ENCODE measurements around the gene EVA1B. TPM values are rescaled to one million over a fixed set of nuclear protein-coding genes. Genes with fewer than 3 reads are reported as not detected.

The EVA1B gene
- total RNA-seq, 1 donor: 16.3 TPM

GRCh38 chr1:36330940-36331339, 7.5 kb upstream of the EVA1B start:
- no peaks in the 10 kb centered on the region for H3K9me3 ChIP-seq (ENCODE audit: low read depth, low read length)
- H3K4me3 ChIP-seq (ENCODE audit: low read length): no peak overlapping the region
- H3K4me1 ChIP-seq (ENCODE audit: insufficient read depth, low read length): no peaks in the 10 kb centered on the region
- H3K27me3 ChIP-seq (ENCODE audit: insufficient read depth, low read length): no peaks in the 10 kb centered on the region

GRCh38 chr1:36329817-36330216, 6.4 kb upstream of the EVA1B start:
- Histone ChIP-seq H3K4me3 (ENCODE audit: low read length) (no peak overlapping the region), H3K27me3 (ENCODE audit: insufficient read depth, low read length) (no peaks in the 10 kb centered on the region), H3K9me3 (ENCODE audit: low read depth, low read length) (no peaks in the 10 kb centered on the region), H3K4me1 (ENCODE audit: insufficient read depth, low read length) (no peaks in the 10 kb centered on the region)

GRCh38 chr1:36328713-36329112, 5.3 kb upstream of the EVA1B start:
- H3K4me1 ChIP-seq (ENCODE audit: insufficient read depth, low read length): peaks cover 8% of the 10 kb centered on the region
- H3K9me3 ChIP-seq (ENCODE audit: low read depth, low read length): no peaks in the 10 kb centered on the region
- no peak overlapping the region for H3K4me3 ChIP-seq (ENCODE audit: low read length)
- no peaks in the 10 kb centered on the region for H3K27me3 ChIP-seq (ENCODE audit: insufficient read depth, low read length)

DNA sequence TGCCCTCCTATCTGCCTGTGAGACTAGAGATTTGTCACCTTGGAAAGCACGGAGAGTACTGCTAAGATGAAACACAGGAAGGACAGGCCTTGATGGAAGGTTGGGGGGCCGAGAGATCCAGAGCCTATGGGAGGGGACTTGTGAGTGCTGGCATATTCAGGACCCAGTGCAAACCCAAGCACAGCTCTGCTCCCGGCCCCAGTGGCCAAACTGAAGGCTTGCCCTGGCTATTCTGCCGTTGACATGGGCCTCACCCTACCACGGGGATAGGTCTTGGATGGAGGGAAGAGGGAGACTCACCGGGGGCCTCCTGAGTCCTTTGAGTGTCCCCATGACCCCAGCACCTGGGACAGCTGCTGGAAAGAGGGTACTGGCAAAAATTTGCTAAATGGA, 4.6 kb upstream of the EVA1B start:
- H3K4me3 ChIP-seq (ENCODE audit: low read length): no peak overlapping the region
- no peaks in the 10 kb centered on the region for H3K27me3 ChIP-seq (ENCODE audit: insufficient read depth, low read length)
- H3K9me3 ChIP-seq (ENCODE audit: low read depth, low read length): no peaks in the 10 kb centered on the region
- peaks cover 9% of the 10 kb centered on the region for H3K4me1 ChIP-seq (ENCODE audit: insufficient read depth, low read length)

GRCh38 chr1:36327421-36328087, 4.1 kb upstream of the EVA1B start:
- H3K9me3 ChIP-seq (ENCODE audit: low read depth, low read length): no peaks in the 10 kb centered on the region
- H3K4me1 ChIP-seq (ENCODE audit: insufficient read depth, low read length): peaks cover 14% of the 10 kb centered on the region
- H3K27me3 ChIP-seq (ENCODE audit: insufficient read depth, low read length): no peaks in the 10 kb centered on the region
- H3K4me3 ChIP-seq (ENCODE audit: low read length): no peak overlapping the region

GRCh38 chr1:36326499-36326898, 3.1 kb upstream of the EVA1B start:
- Histone ChIP-seq H3K4me1 (ENCODE audit: insufficient read depth, low read length) (peaks cover 24% of the 10 kb centered on the region), H3K27me3 (ENCODE audit: insufficient read depth, low read length) (no peaks in the 10 kb centered on the region), H3K9me3 (ENCODE audit: low read depth, low read length) (no peaks in the 10 kb centered on the region), H3K4me3 (ENCODE audit: low read length) (no peak overlapping the region)

GRCh38 chr1:36324353-36324703, 883 bp upstream of the EVA1B start:
- Histone ChIP-seq H3K4me3 (ENCODE audit: low read length) (no peak overlapping the region), H3K4me1 (ENCODE audit: insufficient read depth, low read length) (peaks cover 37% of the 10 kb centered on the region), H3K9me3 (ENCODE audit: low read depth, low read length) (no peaks in the 10 kb centered on the region), H3K27me3 (ENCODE audit: insufficient read depth, low read length) (no peaks in the 10 kb centered on the region)

DNA sequence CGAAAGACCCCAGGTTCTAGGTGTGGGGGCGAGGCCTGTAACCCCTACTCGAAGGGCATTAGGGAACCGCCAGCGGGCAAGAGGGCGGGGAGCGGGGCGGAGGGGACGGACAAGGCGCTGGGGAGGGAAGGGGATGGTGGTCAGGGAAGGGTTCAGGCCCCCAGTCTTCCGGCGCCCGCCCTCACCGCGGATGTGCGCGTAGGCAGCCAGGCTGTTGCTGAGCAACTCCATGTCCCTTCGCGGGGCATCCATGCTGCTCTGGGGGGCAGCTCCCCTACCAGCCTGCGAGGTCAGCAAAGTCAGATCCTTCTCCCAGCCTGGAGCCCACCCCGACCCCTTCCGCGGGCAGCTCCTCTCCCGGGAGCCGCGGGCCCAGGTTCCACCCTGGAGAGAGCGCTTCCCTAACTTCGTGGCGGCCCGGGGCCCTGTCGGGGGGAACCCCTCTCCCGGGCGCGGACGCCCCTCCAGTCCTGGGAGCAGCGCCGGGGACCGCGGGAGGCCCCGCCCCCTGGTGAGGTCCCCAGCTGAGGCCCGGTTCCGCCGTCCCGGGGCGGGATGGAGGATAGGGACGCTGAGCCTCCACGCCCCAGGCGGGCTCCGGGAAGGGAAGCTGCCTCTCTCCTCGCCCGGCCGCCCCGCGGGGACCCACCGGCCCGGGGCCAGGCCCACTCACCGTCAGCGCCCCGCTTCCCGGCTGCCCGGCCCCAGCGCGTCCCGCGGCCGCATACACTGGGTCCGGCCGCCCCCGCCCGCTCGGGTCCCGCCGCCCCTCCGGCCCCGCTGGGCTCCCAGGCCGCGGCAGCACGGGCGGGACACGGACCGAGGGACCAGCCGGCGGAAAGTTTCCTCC, 434 bp downstream of the EVA1B start:
- no peaks in the 10 kb centered on the region for H3K27me3 ChIP-seq (ENCODE audit: insufficient read depth, low read length)
- no peaks in the 10 kb centered on the region for H3K9me3 ChIP-seq (ENCODE audit: low read depth, low read length)
- H3K4me1 ChIP-seq (ENCODE audit: insufficient read depth, low read length): peaks cover 37% of the 10 kb centered on the region
- H3K4me3 ChIP-seq (ENCODE audit: low read length): peak overlapping the region; percentile 46

- Histone ChIP-seq H3K9me3 (ENCODE audit: low read depth, low read length) (no peaks in the 10 kb centered on the region), H3K27me3 (ENCODE audit: insufficient read depth, low read length) (no peaks in the 10 kb centered on the region), H3K4me3 (ENCODE audit: low read length) (no peak overlapping the region), H3K4me1 (ENCODE audit: insufficient read depth, low read length) (peaks cover 37% of the 10 kb centered on the region)
Observed at GRCh38 chr1:36322041-36322785, 1.2 kb downstream of the EVA1B start.

- Histone ChIP-seq H3K4me3 (ENCODE audit: low read length) (peak overlapping the region; percentile 24), H3K27me3 (ENCODE audit: insufficient read depth, low read length) (no peaks in the 10 kb centered on the region)
Observed at GRCh38 chr1:36321119-36321951, 2.1 kb downstream of the EVA1B start.

GRCh38 chr1:36320767-36321118, 2.7 kb downstream of the EVA1B start:
- peaks cover 37% of the 10 kb centered on the region for H3K4me1 ChIP-seq (ENCODE audit: insufficient read depth, low read length)
- H3K4me3 ChIP-seq (ENCODE audit: low read length): peak overlapping the region; percentile 24
- H3K27me3 ChIP-seq (ENCODE audit: insufficient read depth, low read length): no peaks in the 10 kb centered on the region
- H3K9me3 ChIP-seq (ENCODE audit: low read depth, low read length): no peaks in the 10 kb centered on the region

More at GRCh38 chr1:36321119-36321951, 2.1 kb downstream of the EVA1B start:
- Histone ChIP-seq H3K4me1 (ENCODE audit: insufficient read depth, low read length) (peaks cover 37% of the 10 kb centered on the region), H3K9me3 (ENCODE audit: low read depth, low read length) (no peaks in the 10 kb centered on the region)

GRCh38 chr1:36320291-36320761, 3.1 kb downstream of the EVA1B start:
- no peaks in the 10 kb centered on the region for H3K27me3 ChIP-seq (ENCODE audit: insufficient read depth, low read length)
- H3K9me3 ChIP-seq (ENCODE audit: low read depth, low read length): no peaks in the 10 kb centered on the region
- peaks cover 37% of the 10 kb centered on the region for H3K4me1 ChIP-seq (ENCODE audit: insufficient read depth, low read length)
- peak overlapping the region; percentile 24 for H3K4me3 ChIP-seq (ENCODE audit: low read length)

DNA sequence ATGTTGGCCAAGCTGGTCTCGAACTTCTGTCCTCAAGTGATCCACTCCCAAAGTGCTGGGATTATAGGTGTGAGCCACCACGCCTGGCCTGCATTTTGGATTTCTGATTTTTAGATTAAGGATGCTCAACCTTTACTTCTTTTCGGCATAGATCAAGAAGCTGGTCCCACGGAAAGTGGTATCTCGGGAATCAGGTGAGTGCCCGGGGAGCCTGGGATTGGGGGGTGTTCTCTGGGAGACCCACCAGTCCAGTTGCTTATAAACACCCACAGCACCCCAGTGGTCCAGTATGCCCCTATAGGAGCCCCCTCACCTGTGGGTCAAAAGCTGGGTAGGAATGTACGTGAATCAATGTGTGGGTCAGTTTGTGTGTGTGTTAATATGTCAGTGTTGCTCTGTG, 14.0 kb downstream of the EVA1B start:
- Histone ChIP-seq H3K4me1 (ENCODE audit: insufficient read depth, low read length) (peaks cover 24% of the 10 kb centered on the region), H3K9me3 (ENCODE audit: low read depth, low read length) (no peaks in the 10 kb centered on the region), H3K27me3 (ENCODE audit: insufficient read depth, low read length) (no peaks in the 10 kb centered on the region), H3K4me3 (ENCODE audit: low read length) (no peak overlapping the region)

- Histone ChIP-seq H3K4me1 (ENCODE audit: insufficient read depth, low read length) (peaks cover 32% of the 10 kb centered on the region), H3K27me3 (ENCODE audit: insufficient read depth, low read length) (no peaks in the 10 kb centered on the region), H3K9me3 (ENCODE audit: low read depth, low read length) (no peaks in the 10 kb centered on the region), H3K4me3 (ENCODE audit: low read length) (no peak overlapping the region)
Observed at GRCh38 chr1:36307601-36308330, 15.7 kb downstream of the EVA1B start.

Measured in mononuclear cell (primary cell).